Kidney (tissue), 14 donors: Measurements from ENCODE around the gene UGT1A9. TPM values are rescaled to one million over a fixed set of nuclear protein-coding genes. Genes with fewer than 3 reads are reported as not detected.
"Not testable (repeated sequence)": the region's sequence is repeated elsewhere in the genome, so short reads cannot be mapped to it uniquely, and the experiment has no call there.

Experiments used
- DNase-seq, 5 donors: peaks; one replicate each; pipeline ENCODE4 v3.0.0-alpha.2; 2013 to 2020
- FAIRE-seq: peaks from 2 replicates; lab custom pipeline; 2012; peaks lifted over from hg19 to GRCh38; lab: Jason Lieb, UNC
- H3K27ac ChIP-seq, 2 donors: one replicate each; pipeline ENCODE4 v1.7.0; 2013; ENCODE audit warnings: low read depth in 2 of 2, low read length in 2 of 2, inconsistent platforms in 1 of 2
- H3K27me3 ChIP-seq: one replicate; pipeline ENCODE4 v1.7.1; 2013; ENCODE audit warnings: low read length, inconsistent platforms; ENCODE audit not compliant: control insufficient read depth, insufficient read depth
- H3K36me3 ChIP-seq, 3 donors: one replicate each; pipeline versions ENCODE4 v1.7.0 to v1.7.1; 2013; ENCODE audit warnings: low read length in 3 of 3, control low read depth in 1 of 3, inconsistent platforms in 1 of 3; ENCODE audit not compliant: insufficient read depth in 3 of 3, control insufficient read depth in 2 of 3
- H3K4me1 ChIP-seq, 3 donors: one replicate each; pipeline versions ENCODE4 v1.7.0 to v1.7.1; 2013; ENCODE audit warnings: low read length in 3 of 3, inconsistent platforms in 1 of 3, low read depth in 1 of 3; ENCODE audit not compliant: control insufficient read depth in 2 of 3, insufficient read depth in 2 of 3
- H3K4me3 ChIP-seq, 3 donors: one replicate each; pipeline versions ENCODE4 v1.7.0 to v1.8.1; 2013; ENCODE audit warnings: low read length in 3 of 3, control low read depth in 1 of 3, inconsistent platforms in 1 of 3
- H3K9ac ChIP-seq, 3 donors: one replicate each; pipeline versions ENCODE4 v1.7.0 to v1.7.1; 2013; ENCODE audit warnings: low read length in 3 of 3, control low read depth in 1 of 3, inconsistent platforms in 1 of 3
- H3K9me3 ChIP-seq, 3 donors: one replicate each; pipeline versions ENCODE4 v1.7.0 to v1.7.1; 2013; ENCODE audit warnings: low read length in 3 of 3, control low read depth in 1 of 3, inconsistent platforms in 1 of 3; ENCODE audit not compliant: control insufficient read depth in 2 of 3, insufficient read depth in 1 of 3
- CTCF ChIP-seq: IDR thresholded peaks from 3 replicates; pipeline ENCODE4 v1.5.1; 2012; ENCODE audit warnings: mild to moderate bottlenecking, moderate library complexity, borderline replicate concordance; ENCODE audit not compliant: insufficient read depth; ENCODE audit errors: extremely low read depth
- intact Hi-C: fragments of 100-400 bp; cut with DNase I; formaldehyde crosslinking; loops from one replicate; pipeline ENCODE4 v1.11.1; 2022
- polyA plus RNA-seq: library from polyadenylated mRNA; stranded (reverse); fragments of 350-450 nt; fragmentation: Illumina TruSeq; extraction: RNeasy Lipid Tissue Mini Kit (QIAGEN cat#74804); gene quantifications from one replicate; pipeline ENCODE4 v1.2.3, GENCODE V29; 2014; ENCODE audit warnings: low read depth, low replicate concordance; ENCODE audit not compliant: insufficient read depth
- total RNA-seq: library from RNA; stranded (reverse); fragmentation: NEBNext Ultra II Directional; extraction: Animal tissue kit (Norgen Biotek cat#: 25700); gene quantifications from one replicate; pipeline ENCODE4 v1.2.1, GENCODE V29; 2021
- donor health status: control.
- donor health status: control.
- donor health status: control.
- donor health status: control.
- donor health status: control.
- donor health status: DM: yes; HTN: yes; CAD: no.
- donor health status: Normal renal cell carcinoma (clear cell type).

UGT1A9 gene
- total and polyA plus RNA-seq, 2 donors from 2014 or later = 1.4 to 414 TPM

GRCh38 chr2:233638836-233639235, 32.9 kb upstream of the UGT1A9 start:
- Histone ChIP-seq H3K36me3 (no peaks in the 10 kb centered on the region), H3K27ac (no peak overlapping the region), H3K4me1 (no peaks in the 10 kb centered on the region), H3K9me3 (no peaks in the 10 kb centered on the region), H3K4me3 (no peak overlapping the region), H3K27me3 (no peaks in the 10 kb centered on the region), H3K9ac (no peak overlapping the region)
- FAIRE-seq (no peak), DNase-seq (no peak)
- intact Hi-C loops = no loop called here
- no peak for TF ChIP-seq CTCF

DNA sequence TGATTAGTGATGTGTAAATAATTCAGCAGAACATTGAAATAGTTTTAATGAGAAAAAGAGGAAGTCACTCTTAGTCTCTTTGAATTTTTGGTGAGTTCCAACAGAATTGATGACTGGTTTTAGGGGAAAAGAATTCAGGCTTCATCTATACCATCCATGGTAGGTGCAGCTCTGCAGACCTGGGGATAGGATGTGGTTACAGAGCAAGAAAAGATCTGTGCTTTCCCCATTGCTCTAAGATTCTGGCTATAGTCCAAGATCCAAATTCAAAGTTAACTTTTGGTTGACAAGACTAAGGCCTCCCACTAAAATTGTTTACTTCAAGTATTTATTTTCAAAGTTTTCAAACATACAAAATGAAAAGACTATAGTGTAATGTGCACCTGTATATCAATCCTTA, 31.8 kb upstream of the UGT1A9 start:
- H3K4me1 ChIP-seq = no peaks in the 10 kb centered on the region
- no peaks in the 10 kb centered on the region for H3K9me3 ChIP-seq
- no peaks in the 10 kb centered on the region for H3K36me3 ChIP-seq
- no peak for DNase-seq
- intact Hi-C loops = no loop called here
- TF ChIP-seq CTCF = no peak
- FAIRE-seq = no peak
- H3K27ac ChIP-seq = no peak overlapping the region
- H3K27me3 ChIP-seq = no peaks in the 10 kb centered on the region
- H3K9ac ChIP-seq = no peak overlapping the region
- H3K4me3 ChIP-seq = no peak overlapping the region

DNA sequence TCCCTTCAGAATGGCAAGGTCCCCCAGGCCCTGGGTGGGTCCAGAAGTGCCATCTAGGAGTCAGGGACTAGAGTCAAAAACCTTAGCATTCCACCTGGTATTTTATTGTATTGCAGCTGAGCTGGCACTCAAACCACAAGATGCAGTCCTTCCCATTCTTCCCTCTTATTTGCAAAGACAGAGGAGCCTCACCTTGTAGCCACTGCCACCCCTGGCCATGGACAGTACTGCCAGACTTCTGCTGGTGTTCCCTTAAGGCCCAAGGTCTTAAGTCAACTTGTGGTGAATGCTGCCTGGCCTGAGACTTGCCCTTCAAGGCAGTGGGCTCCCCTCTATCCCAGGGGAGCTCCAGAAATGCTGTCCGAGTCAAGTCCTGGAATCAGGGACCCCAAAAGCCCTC, 28.6 kb upstream of the UGT1A9 start:
- Histone ChIP-seq H3K9me3 (no peaks in the 10 kb centered on the region), H3K27ac (no peak overlapping the region), H3K9ac (no peak overlapping the region), H3K4me1 (no peaks in the 10 kb centered on the region), H3K27me3 (no peaks in the 10 kb centered on the region), H3K4me3 (no peak overlapping the region), H3K36me3 (no peaks in the 10 kb centered on the region)
- DNase-seq (no peak), FAIRE-seq (no peak)
- intact Hi-C loops = no loop called here
- TF ChIP-seq CTCF = peak; percentile 19

DNA sequence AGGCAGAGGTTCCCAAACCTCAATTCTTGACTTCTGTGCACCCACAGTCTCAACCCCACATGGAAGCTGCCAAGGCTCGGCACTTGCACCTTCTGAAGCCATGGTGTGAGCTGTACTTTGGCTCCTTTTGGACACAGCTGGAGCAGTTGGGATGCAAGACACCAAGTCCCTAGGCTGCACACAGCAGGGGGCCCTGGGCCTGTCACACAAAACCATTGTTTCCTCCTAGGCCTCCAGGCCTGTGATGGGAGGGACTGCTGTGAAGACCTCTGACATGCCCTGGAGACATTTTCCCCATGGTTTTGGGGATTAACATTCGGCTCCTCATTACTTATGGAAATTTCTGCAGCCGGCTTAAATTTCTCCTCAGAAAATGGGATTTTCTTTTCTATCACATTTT, 25.7 kb upstream of the UGT1A9 start:
- intact Hi-C loops, H3K27me3 ChIP-seq, H3K9me3 ChIP-seq, DNase-seq, H3K4me1 ChIP-seq, H3K36me3 ChIP-seq, H3K4me3 ChIP-seq, H3K9ac ChIP-seq, H3K27ac ChIP-seq, FAIRE-seq: not testable (repeated sequence)
